GM13977 (cell line): ENCODE measurements around the gene CAMKMT.

Source experiments
- DNase-seq: peaks from one replicate; pipeline ENCODE4 v3.0.0; 2012; ENCODE audit warnings: low spot score
- CTCF ChIP-seq: IDR thresholded peaks from 2 replicates; pipeline ENCODE4 v1.5.1; 2012; ENCODE audit warnings: mild to moderate bottlenecking, control low read depth; ENCODE audit not compliant: insufficient read depth; ENCODE audit errors: extremely low read depth, missing control alignments
- in situ Hi-C: fragments of 300-500 bp; cut with MboI; formaldehyde crosslinking; loops from one replicate; pipeline ENCODE4 v1.12.0; 2022; ENCODE audit warnings: low sequenced_read_pairs, low pct_unique_long_range_greater_than_20kb, mixed read lengths, inconsistent platforms; ENCODE audit not compliant: unreplicated experiment

The CAMKMT gene

GRCh38 chr2:44751754-44752479, 390.2 kb downstream of the CAMKMT start:
- no peak for DNase-seq
- TF ChIP-seq CTCF = no peak
- in situ Hi-C loops = no loop called here

- no peak for DNase-seq
These were observed 391.0 kb downstream of the CAMKMT start for GRCh38 chr2:44752761-44753160.

GRCh38 chr2:44753552-44754285, 392.0 kb downstream of the CAMKMT start:
- DNase-seq = no peak
- in situ Hi-C loops = no loop called here
- TF ChIP-seq CTCF = no peak

More at GRCh38 chr2:44752761-44753160, 391.0 kb downstream of the CAMKMT start:
- in situ Hi-C loops = no loop called here
- TF ChIP-seq CTCF = no peak

- no peak for DNase-seq
- in situ Hi-C loops = no loop called here
- no peak for TF ChIP-seq CTCF
These were observed 396.8 kb downstream of the CAMKMT start for GRCh38 chr2:44758591-44758990.

GRCh38 chr2:44759823-44760222, 398.1 kb downstream of the CAMKMT start:
- in situ Hi-C loops = no loop called here
- no peak for DNase-seq
- no peak for TF ChIP-seq CTCF

- TF ChIP-seq CTCF = no peak
- DNase-seq = no peak
- in situ Hi-C loops = no loop called here
These were observed 401.6 kb downstream of the CAMKMT start for GRCh38 chr2:44763275-44763782.
